Glutamatergic neuron (in vitro differentiated cells): ENCODE results near the gene NEK5. TPM values are rescaled to one million over a fixed set of nuclear protein-coding genes. Genes with fewer than 3 reads are reported as not detected.

Experiments used
- DNase-seq: peaks from one replicate; pipeline ENCODE4 v3.0.0; 2022
- H3K27ac Mint-ChIP-seq: one replicate; pipeline ENCODE4 v1.8.0; 2020; ENCODE audit warnings: mild to moderate bottlenecking, mixed read lengths, inconsistent platforms; ENCODE audit not compliant: unreplicated experiment
- H3K27me3 Mint-ChIP-seq: one replicate; pipeline ENCODE4 v1.8.0; 2020; ENCODE audit warnings: mild to moderate bottlenecking, moderate library complexity, mixed read lengths, inconsistent platforms; ENCODE audit not compliant: unreplicated experiment
- H3K36me3 Mint-ChIP-seq: one replicate; pipeline ENCODE4 v1.8.0; 2020; ENCODE audit warnings: mild to moderate bottlenecking, mixed read lengths, inconsistent platforms; ENCODE audit not compliant: unreplicated experiment
- H3K4me1 Mint-ChIP-seq: one replicate; pipeline ENCODE4 v1.8.0; 2020; ENCODE audit warnings: mild to moderate bottlenecking, low read depth, mixed read lengths, inconsistent platforms; ENCODE audit not compliant: unreplicated experiment
- H3K4me3 Mint-ChIP-seq: one replicate; pipeline ENCODE4 v1.8.0; 2020; ENCODE audit warnings: mild to moderate bottlenecking, mixed read lengths, inconsistent platforms; ENCODE audit not compliant: unreplicated experiment
- H3K9me3 Mint-ChIP-seq: one replicate; pipeline ENCODE4 v1.8.0; 2020; ENCODE audit warnings: mild to moderate bottlenecking, moderate library complexity, mixed read lengths, inconsistent platforms; ENCODE audit not compliant: unreplicated experiment
- CTCF ChIP-seq: fragments of 200-600 bp; sonication (generic); IDR thresholded peaks from one replicate; pipeline ENCODE4 v1.5.0; 2021; ENCODE audit not compliant: partially characterized antibody, unreplicated experiment
- total RNA-seq: library from RNA; stranded (reverse); fragmentation: NEBNext Ultra II Directional; extraction: Animal tissue kit (Norgen Biotek cat#: 25700); gene quantifications from one replicate; pipeline ENCODE4 v1.2.1, GENCODE V29; 2021; ENCODE audit not compliant: unreplicated experiment

The NEK5 gene
- total RNA-seq, 1 donor from 2014 or later, result not detected

GRCh38 chr13:52006523-52007245, 122.2 kb downstream of the NEK5 start:
- H3K27ac Mint-ChIP-seq, result no peak overlapping the region
- no peak for DNase-seq
- no peaks in the 10 kb centered on the region for H3K36me3 Mint-ChIP-seq
- TF ChIP-seq CTCF, result no peak
- H3K27me3 Mint-ChIP-seq, result peaks cover 8% of the 10 kb centered on the region
- H3K4me3 Mint-ChIP-seq, result peak overlapping the region; percentile 4
- H3K9me3 Mint-ChIP-seq, result peaks cover 6% of the 10 kb centered on the region
- H3K4me1 Mint-ChIP-seq, result peaks cover 7% of the 10 kb centered on the region

GRCh38 chr13:52005841-52006522, 122.9 kb downstream of the NEK5 start:
- H3K4me3 Mint-ChIP-seq, result no peak overlapping the region
- no peak overlapping the region for H3K27ac Mint-ChIP-seq
- no peak for TF ChIP-seq CTCF
- H3K36me3 Mint-ChIP-seq, result no peaks in the 10 kb centered on the region
- peaks cover 4% of the 10 kb centered on the region for H3K27me3 Mint-ChIP-seq
- peaks cover 6% of the 10 kb centered on the region for H3K4me1 Mint-ChIP-seq
- no peak for DNase-seq
- peaks cover 6% of the 10 kb centered on the region for H3K9me3 Mint-ChIP-seq

- Mint-ChIP-seq H3K9me3 (peaks cover 6% of the 10 kb centered on the region), H3K36me3 (no peaks in the 10 kb centered on the region), H3K4me3 (no peak overlapping the region), H3K27ac (peak overlapping the region; percentile 44), H3K4me1 (peaks cover 11% of the 10 kb centered on the region), H3K27me3 (peaks cover 3% of the 10 kb centered on the region)
- no peak for DNase-seq
- TF ChIP-seq CTCF, result no peak
Measured at GRCh38 chr13:52004511-52005170, 124.2 kb downstream of the NEK5 start.

GRCh38 chr13:52003541-52003940, 125.3 kb downstream of the NEK5 start:
- no peaks in the 10 kb centered on the region for H3K36me3 Mint-ChIP-seq
- peaks cover 6% of the 10 kb centered on the region for H3K9me3 Mint-ChIP-seq
- peaks cover 22% of the 10 kb centered on the region for H3K4me1 Mint-ChIP-seq
- no peak for DNase-seq
- peaks cover 3% of the 10 kb centered on the region for H3K27me3 Mint-ChIP-seq
- no peak for TF ChIP-seq CTCF
- no peak overlapping the region for H3K4me3 Mint-ChIP-seq
- no peak overlapping the region for H3K27ac Mint-ChIP-seq
